Calu3 (cell line): ENCODE measurements around the gene ZNF3. TPM values are rescaled to one million over a fixed set of nuclear protein-coding genes. Genes with fewer than 3 reads are reported as not detected.

Experiments used
- BruUV-seq: library from RNA; stranded (reverse); fragments of 400-500 nt; replicated peaks from 2 replicates; lab custom pipeline; 2021; lab: Mats Ljungman, UMichigan
- CTCF ChIA-PET: fragments of 300-600 bp; sonication (Branson Sonifier 250); formaldehyde crosslinking; loops from one replicate; lab custom pipeline; 2022; ENCODE audit warnings: antibody characterized with exemption; lab: Charles Lee
- DNase-seq: peaks from one replicate; pipeline ENCODE4 v3.0.0; 2022
- H3K27ac Mint-ChIP-seq: one replicate; pipeline ENCODE4 v1.8.0; 2022; ENCODE audit warnings: mixed read lengths; ENCODE audit not compliant: unreplicated experiment
- H3K27me3 Mint-ChIP-seq: one replicate; pipeline ENCODE4 v1.8.0; 2022; ENCODE audit warnings: mixed read lengths; ENCODE audit not compliant: unreplicated experiment
- H3K36me3 Mint-ChIP-seq: one replicate; pipeline ENCODE4 v1.8.0; 2022; ENCODE audit warnings: mild to moderate bottlenecking, moderate library complexity, mixed read lengths; ENCODE audit not compliant: insufficient read depth, unreplicated experiment
- H3K4me1 Mint-ChIP-seq: one replicate; pipeline ENCODE4 v1.8.0; 2022; ENCODE audit warnings: mild to moderate bottlenecking, low read depth, mixed read lengths; ENCODE audit not compliant: unreplicated experiment
- H3K4me3 Mint-ChIP-seq: one replicate; pipeline ENCODE4 v1.8.0; 2022; ENCODE audit warnings: mild to moderate bottlenecking, low read depth, moderate library complexity, mixed read lengths; ENCODE audit not compliant: unreplicated experiment
- H3K9me3 Mint-ChIP-seq: one replicate; pipeline ENCODE4 v1.8.0; 2022; ENCODE audit warnings: low read depth, mixed read lengths; ENCODE audit not compliant: unreplicated experiment
- intact Hi-C: fragments of 100-400 bp; cut with micrococcal nuclease; formaldehyde crosslinking; loops from one replicate; pipeline ENCODE4 v1.10.0; 2022; ENCODE audit not compliant: unreplicated experiment
- total RNA-seq: library from RNA; stranded (reverse); gene quantifications from 2 replicates; pipeline ENCODE4 v1.2.3, GENCODE V29; 2022
- TF ChIP-seq, protein P1 (sequence below): fragments of 200-600 bp; IDR thresholded peaks from one replicate; pipeline ENCODE4 v1.8.0; 2022; ENCODE audit warnings: antibody characterized with exemption; ENCODE audit not compliant: unreplicated experiment

ZNF3 gene
- total RNA-seq, 1 experiment from 2014 or later = 26.7 TPM

DNA sequence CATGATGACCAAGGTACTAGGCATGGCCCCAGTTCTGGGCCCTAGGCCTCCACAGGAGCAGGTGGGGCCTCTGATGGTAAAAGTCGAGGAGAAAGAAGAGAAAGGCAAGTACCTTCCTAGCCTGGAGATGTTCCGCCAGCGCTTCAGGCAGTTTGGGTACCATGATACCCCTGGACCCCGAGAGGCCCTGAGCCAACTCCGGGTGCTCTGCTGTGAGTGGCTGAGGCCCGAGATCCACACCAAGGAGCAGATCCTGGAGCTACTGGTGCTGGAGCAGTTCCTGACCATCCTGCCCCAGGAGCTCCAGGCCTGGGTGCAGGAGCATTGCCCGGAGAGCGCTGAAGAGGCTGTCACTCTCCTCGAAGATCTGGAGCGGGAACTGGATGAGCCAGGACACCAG lies 24.5 kb downstream of the ZNF3 start:
- intact Hi-C loops = no loop called here
- Mint-ChIP-seq H3K9me3 (no peaks in the 10 kb centered on the region), H3K27ac (no peak overlapping the region), H3K36me3 (peaks cover 27% of the 10 kb centered on the region), H3K27me3 (no peaks in the 10 kb centered on the region), H3K4me1 (no peaks in the 10 kb centered on the region), H3K4me3 (no peak overlapping the region)
- no TSS peak for BruUV-seq
- TF ChIP-seq, protein P1, sequence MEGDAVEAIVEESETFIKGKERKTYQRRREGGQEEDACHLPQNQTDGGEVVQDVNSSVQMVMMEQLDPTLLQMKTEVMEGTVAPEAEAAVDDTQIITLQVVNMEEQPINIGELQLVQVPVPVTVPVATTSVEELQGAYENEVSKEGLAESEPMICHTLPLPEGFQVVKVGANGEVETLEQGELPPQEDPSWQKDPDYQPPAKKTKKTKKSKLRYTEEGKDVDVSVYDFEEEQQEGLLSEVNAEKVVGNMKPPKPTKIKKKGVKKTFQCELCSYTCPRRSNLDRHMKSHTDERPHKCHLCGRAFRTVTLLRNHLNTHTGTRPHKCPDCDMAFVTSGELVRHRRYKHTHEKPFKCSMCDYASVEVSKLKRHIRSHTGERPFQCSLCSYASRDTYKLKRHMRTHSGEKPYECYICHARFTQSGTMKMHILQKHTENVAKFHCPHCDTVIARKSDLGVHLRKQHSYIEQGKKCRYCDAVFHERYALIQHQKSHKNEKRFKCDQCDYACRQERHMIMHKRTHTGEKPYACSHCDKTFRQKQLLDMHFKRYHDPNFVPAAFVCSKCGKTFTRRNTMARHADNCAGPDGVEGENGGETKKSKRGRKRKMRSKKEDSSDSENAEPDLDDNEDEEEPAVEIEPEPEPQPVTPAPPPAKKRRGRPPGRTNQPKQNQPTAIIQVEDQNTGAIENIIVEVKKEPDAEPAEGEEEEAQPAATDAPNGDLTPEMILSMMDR = no peak
- CTCF ChIA-PET = no interaction called here
- no peak for DNase-seq

DNA sequence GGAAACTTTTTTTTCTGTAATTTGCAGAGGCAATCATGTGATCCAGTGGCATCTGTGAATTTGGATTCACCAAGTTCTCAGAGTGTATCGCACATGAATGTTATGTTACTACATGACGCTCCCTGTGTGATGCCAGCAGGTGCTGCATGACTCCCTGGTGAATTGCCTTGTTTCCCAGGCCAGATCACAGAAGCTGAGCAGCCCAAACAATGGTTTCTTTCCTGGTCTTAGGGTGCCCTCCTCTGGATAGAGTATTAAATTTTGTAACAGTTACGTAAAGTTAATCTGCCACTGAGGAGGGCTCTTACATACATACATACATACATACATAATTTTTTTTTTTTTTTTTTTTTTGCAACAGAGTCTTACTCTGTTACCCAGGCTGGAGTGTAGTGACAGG lies 28.3 kb downstream of the ZNF3 start:
- CTCF ChIA-PET = interaction anchor here (0.6 to 1.6 kb wide), 4 partner anchors 8 to 422 kb away, joined by 3 to 14 read pairs (median 3); no protein-coding TSS in a partner anchor
- Mint-ChIP-seq H3K4me3 (no peak overlapping the region), H3K27me3 (no peaks in the 10 kb centered on the region), H3K9me3 (no peaks in the 10 kb centered on the region), H3K36me3 (peaks cover 15% of the 10 kb centered on the region), H3K27ac (no peak overlapping the region), H3K4me1 (peaks cover 7% of the 10 kb centered on the region)
- no TSS peak for BruUV-seq
- DNase-seq = peak; percentile 40
- TF ChIP-seq, protein P1 = no peak
- intact Hi-C loops = loop anchor here (1.0 to 5.0 kb wide), 2 partner anchors 59 to 141 kb away; no protein-coding TSS in a partner anchor

DNA sequence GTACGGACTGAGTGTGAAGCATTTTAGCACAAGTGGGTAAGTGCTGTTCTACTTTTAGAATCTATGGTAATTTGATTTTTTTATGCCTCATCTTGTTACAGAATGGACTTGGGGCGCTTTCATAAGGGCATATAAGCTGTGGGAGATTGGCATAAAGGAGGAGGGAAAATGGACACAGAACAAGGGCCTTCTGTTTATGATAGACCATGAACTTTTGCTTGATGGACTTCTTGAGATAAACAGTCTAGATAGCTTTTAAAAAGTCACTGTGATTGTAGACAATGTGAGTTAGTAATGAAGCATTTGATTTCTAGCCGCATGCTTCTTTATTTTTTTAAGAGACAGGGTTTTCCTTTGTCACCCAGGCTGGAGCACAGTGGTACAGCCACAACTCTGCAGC lies 29.9 kb downstream of the ZNF3 start:
- intact Hi-C loops = loop anchor here (5.0 kb wide), 1 partner anchor 139 kb away; no protein-coding TSS in a partner anchor

DNA sequence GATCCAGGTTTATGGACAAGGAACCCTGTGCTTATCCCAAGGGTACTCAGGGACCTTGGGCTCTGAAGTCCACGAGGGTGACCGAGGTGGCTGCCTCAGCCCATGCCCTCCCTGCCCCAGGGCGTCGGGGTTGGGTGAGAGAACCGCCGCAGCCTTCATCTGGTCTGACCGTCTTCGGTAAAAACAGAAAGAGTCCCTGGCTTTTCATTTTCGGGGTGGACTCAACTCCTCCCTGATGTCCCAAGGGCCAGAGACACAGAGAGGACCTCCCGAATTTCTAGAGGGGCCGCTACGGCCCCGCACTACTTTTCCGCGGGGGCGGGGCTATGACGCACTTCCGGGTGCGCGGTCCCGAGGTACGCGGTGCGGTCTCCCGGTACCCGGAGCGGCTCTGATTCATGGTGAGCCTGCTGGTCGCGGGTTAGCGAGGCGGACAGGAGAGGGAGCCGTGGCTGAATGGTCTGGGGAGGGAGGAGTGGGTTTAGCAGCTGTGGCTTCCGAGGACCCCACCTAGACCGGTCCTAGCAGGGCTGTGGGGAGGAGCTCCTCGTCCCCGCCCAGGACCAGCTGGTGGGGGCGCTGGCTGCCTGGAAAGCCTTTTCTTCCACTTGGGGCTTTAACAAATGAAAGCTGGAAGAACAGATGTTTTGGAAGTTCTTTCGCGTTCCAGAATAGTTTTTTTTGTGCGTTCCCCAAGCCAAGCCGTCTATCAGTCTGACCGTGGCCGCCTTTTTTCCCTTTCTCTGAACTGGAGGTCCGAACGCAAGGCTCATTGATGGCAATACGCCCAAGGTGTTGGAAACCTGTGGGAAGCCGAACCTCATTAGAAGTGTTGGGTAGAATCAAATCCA lies 31.9 kb downstream of the ZNF3 start, which contains the start of gene ZSCAN21:
ZSCAN21 (plus strand) TSS at position 334 of the 851 bp plus-strand sequence. CDS start 7,233 bp downstream, outside the sequence.
- Mint-ChIP-seq H3K27me3 (no peaks in the 10 kb centered on the region), H3K27ac (peak within 1 kb of the TSS; percentile 63), H3K36me3 (peaks cover 7% of the 10 kb centered on the region), H3K9me3 (no peaks in the 10 kb centered on the region), H3K4me3 (peak within 1 kb of the TSS; percentile 74), H3K4me1 (peaks cover 7% of the 10 kb centered on the region)
- CTCF ChIA-PET = interaction anchor here (0.9 kb wide), 1 partner anchor 56 kb away, joined by 3 read pairs; no protein-coding TSS in a partner anchor
- TF ChIP-seq, protein P1 = no peak
- peak; percentile 79 for DNase-seq
- intact Hi-C loops = loop anchor here (5.0 kb wide), 1 partner anchor 137 kb away; no protein-coding TSS in a partner anchor
- BruUV-seq = TSS peak; percentile 79

More for the DNA sequence above, 29.9 kb downstream of the ZNF3 start:
- no peak overlapping the region for H3K27ac Mint-ChIP-seq
- H3K27me3 Mint-ChIP-seq = no peaks in the 10 kb centered on the region
- peaks cover 7% of the 10 kb centered on the region for H3K4me1 Mint-ChIP-seq
- no peaks in the 10 kb centered on the region for H3K9me3 Mint-ChIP-seq
- BruUV-seq = no TSS peak
- DNase-seq = no peak
- H3K36me3 Mint-ChIP-seq = peaks cover 7% of the 10 kb centered on the region
- TF ChIP-seq, protein P1 = no peak
- H3K4me3 Mint-ChIP-seq = no peak overlapping the region
- CTCF ChIA-PET = no interaction called here
